ENCODE data around the gene SPATA31C2. TPM values are rescaled to one million over a fixed set of nuclear protein-coding genes. Genes with fewer than 3 reads are reported as not detected.
"Not testable (repeated sequence)": the region's sequence is repeated elsewhere in the genome, so short reads cannot be mapped to it uniquely, and the experiment has no call there.

SPATA31C2 gene
- 0.15 and 0.20 TPM in 2 replicates for total RNA-seq (2021)
- long read RNA-seq, partial matches to known transcripts, result 0 of 1 reads
- long read RNA-seq, other reads (novel, unspliced or antisense), result 1 of 1 reads

GRCh38 chr9:88138375-88138774 lies at the start of gene SPATA31C2:
SPATA31C2 (minus strand) TSS chr9:88138475; CDS start chr9:88138446, 29 bp downstream.
- H3K9ac ChIP-seq (ENCODE audit: extremely low read depth, insufficient read length, low read length); H3K9me3 Mint-ChIP-seq; H3K9me3 ChIP-seq (ENCODE audit: control insufficient read depth, low read depth, low read length); H2BK5ac ChIP-seq (ENCODE audit: insufficient read length, low read length); H3K4ac ChIP-seq (ENCODE audit: low read depth, low read length); H3K79me1 ChIP-seq (ENCODE audit: insufficient read depth, low read depth, low read length, poor library complexity, severe bottlenecking); H2BK12ac ChIP-seq (ENCODE audit: insufficient read length, low read depth, low read length); H4K91ac ChIP-seq (ENCODE audit: insufficient read length, low read depth, low read length); H3K36me3 Mint-ChIP-seq (ENCODE audit: insufficient read depth in 1 of 3, low read depth in 3 of 3); H3K4me2 ChIP-seq (ENCODE audit: insufficient read depth, insufficient read length, low read length); H3K23me2 ChIP-seq (ENCODE audit: insufficient read length, low read depth, low read length, poor library complexity, severe bottlenecking); H3K27ac Mint-ChIP-seq; H3K23ac ChIP-seq (ENCODE audit: insufficient read length, low read depth, low read length); H3T11ph ChIP-seq (ENCODE audit: low read length); H2BK120ac ChIP-seq (ENCODE audit: low read depth, low read length, poor library complexity, severe bottlenecking); H3K56ac ChIP-seq (ENCODE audit: insufficient read length, low read depth, low read length); H2BK15ac ChIP-seq (ENCODE audit: low read depth, low read length); H4K20me1 ChIP-seq (ENCODE audit: control insufficient read depth, insufficient read depth, insufficient read length); H3K18ac ChIP-seq (ENCODE audit: insufficient read length, low read depth, low read length); H4K5ac ChIP-seq (ENCODE audit: insufficient read length, low read depth, low read length); H2BK20ac ChIP-seq (ENCODE audit: low read depth, low read length, poor library complexity, severe bottlenecking); H3K27ac ChIP-seq (ENCODE audit: insufficient read length, low read depth, low read length); H2AK5ac ChIP-seq (ENCODE audit: insufficient read length, low read length); H4K8ac ChIP-seq (replicated peaks; ENCODE audit: insufficient read length, low read depth, low read length); H3K4me1 ChIP-seq (ENCODE audit: insufficient read depth, low read length); H3K79me2 ChIP-seq (ENCODE audit: insufficient read depth, low read length); H3K27me3 ChIP-seq (ENCODE audit: insufficient read depth, low read length); H3K14ac ChIP-seq (ENCODE audit: insufficient read depth, low read length); H3K27me3 Mint-ChIP-seq (ENCODE audit: low read depth); H2AFZ ChIP-seq (ENCODE audit: low read length); DNase-seq; H3K4me3 Mint-ChIP-seq; H3K4me1 Mint-ChIP-seq: not testable (repeated sequence)
- WGBS (ENCODE audit: extremely low coverage, insufficient read length, low lambda C conversion rate), result no CpG with 5 or more reads among the region's 8 CpGs

All from H9 (cell line).